ENCODE results near the gene PRKN.

- TF ChIP-seq EZH2phosphoT487 (IDR thresholded peaks at IDR 0.05; ENCODE audit: insufficient read depth, low read depth) = no peak
- TF ChIP-seq EZH2 (IDR thresholded peaks at IDR 0.05; ENCODE audit: insufficient read depth, poor library complexity, severe bottlenecking) = no peak
Measured at GRCh38 chr6:162416307-162416706, 311.3 kb downstream of the PRKN start.
